Tibial nerve (tissue), 4 donors: ENCODE measurements around the gene CCER1. TPM values are rescaled to one million over a fixed set of nuclear protein-coding genes. Genes with fewer than 3 reads are reported as not detected.

Experiments
- DNase-seq, 2 donors: peaks; one replicate each; pipeline ENCODE4 v3.0.0-alpha.2; 2019; ENCODE audit warnings: low spot score in 2 of 2
- H3K27ac ChIP-seq, 4 donors: fragments of 200-600 bp; sonication (generic) in 3 of 4; one replicate each; pipeline ENCODE4 v1.5.1; 2017 to 2019; ENCODE audit warnings: mild to moderate bottlenecking in 1 of 4
- H3K27me3 ChIP-seq, 2 donors: fragments of 200-600 bp; sonication (generic) in 1 of 2; one replicate each; pipeline versions ENCODE4 v1.5.1 to v1.6.0; 2017 to 2019
- H3K36me3 ChIP-seq, 3 donors: fragments of 200-600 bp; sonication (generic); one replicate each; pipeline ENCODE4 v1.5.1; 2018 to 2019
- H3K4me1 ChIP-seq, 4 donors: fragments of 200-600 bp; sonication (generic) in 3 of 4; one replicate each; pipeline ENCODE4 v1.5.1; 2017 to 2019
- H3K4me3 ChIP-seq, 4 donors: fragments of 200-600 bp; sonication (generic) in 3 of 4; one replicate each; pipeline ENCODE4 v1.5.1; 2017 to 2019; ENCODE audit warnings: mild to moderate bottlenecking in 1 of 4, moderate library complexity in 1 of 4
- H3K9me3 ChIP-seq, 4 donors: fragments of 200-600 bp; sonication (generic) in 3 of 4; one replicate each; pipeline ENCODE4 v1.5.1; 2017 to 2019
- CTCF ChIP-seq, 5 experiments: fragments of 200-600 bp in 3 of 5; fragments of 450-650 bp in 2 of 5; sonication (generic) in 3 of 5; IDR thresholded peaks; one replicate each; pipeline ENCODE4 v1.5.1; 2016 to 2019; ENCODE audit warnings: antibody characterized with exemption in 5 of 5, mild to moderate bottlenecking in 3 of 5, moderate library complexity in 2 of 5
- EP300 ChIP-seq, 2 donors: sonication (generic); formaldehyde crosslinking; IDR thresholded peaks; one replicate each; pipeline ENCODE4 v1.6.1; 2017; ENCODE audit warnings: antibody characterized with exemption in 2 of 2, mild to moderate bottlenecking in 1 of 2
- POLR2A ChIP-seq, 2 donors: fragments of 450-650 bp; IDR thresholded peaks; one replicate each; pipeline ENCODE4 v1.6.1; 2017; ENCODE audit warnings: antibody characterized with exemption in 2 of 2, mild to moderate bottlenecking in 2 of 2, moderate library complexity in 2 of 2
- WGBS, 2 donors: methylation state at CpG; one replicate each; pipeline ENCODE4 v1.1.5; 2018; 5-methylcytosine and 5-hydroxymethylcytosine counted together
- total RNA-seq, 4 donors: library from RNA; depleted of rRNA; stranded (reverse); fragments of >200 nt; gene quantifications; one replicate each; pipeline ENCODE4 v1.1.0, GENCODE V29; 2016

The CCER1 gene
- total RNA-seq, 4 donors from 2014 or later, result not detected

- Histone ChIP-seq H3K27ac (no peak overlapping the region), H3K4me3 (no peak overlapping the region), H3K36me3 (no peaks in the 10 kb centered on the region), H3K9me3 (no peaks in the 10 kb centered on the region), H3K27me3 (no peaks in the 10 kb centered on the region), H3K4me1 (no peaks in the 10 kb centered on the region)
- TF ChIP-seq CTCF (IDR thresholded peaks at IDR 0.05), result no peak
- no peak for DNase-seq
- 83 to 92% methylated on average over 2 to 5 of the region's 5 CpGs for WGBS, 2 donors
Observed at GRCh38 chr12:90936230-90937005, 18.6 kb downstream of the CCER1 start.

DNA sequence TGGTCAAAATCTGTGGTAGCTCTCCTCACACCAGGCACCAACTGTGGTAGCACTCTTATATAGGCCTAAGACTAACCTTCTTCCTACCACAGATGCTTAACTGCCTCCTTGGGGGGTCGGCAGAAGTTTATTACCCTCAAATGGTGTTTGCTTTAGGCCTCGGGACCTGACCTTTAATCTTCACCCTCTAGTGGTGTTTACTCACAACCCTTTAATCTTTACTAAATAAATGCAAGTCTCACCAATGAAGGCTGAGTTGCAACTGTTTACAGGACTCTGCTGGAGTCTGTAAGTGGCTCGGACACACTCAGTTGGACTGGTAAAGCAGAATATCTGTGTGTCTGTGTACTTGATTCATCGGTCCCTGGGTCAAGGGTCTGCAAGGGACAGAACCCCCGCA is 29.4 kb downstream of the CCER1 start:
- WGBS, 2 donors, result 54 to 60% methylated on average over 5 of the region's 5 CpGs
- H3K27me3 ChIP-seq, result no peaks in the 10 kb centered on the region
- H3K27ac ChIP-seq, result no peak overlapping the region
- H3K9me3 ChIP-seq, result peaks cover 0 to 21% (median 3%) of the 10 kb centered on the region in 4 donors
- H3K4me3 ChIP-seq, result no peak overlapping the region
- TF ChIP-seq POLR2A (IDR thresholded peaks at IDR 0.05) (no peak), CTCF (IDR thresholded peaks at IDR 0.05) (no peak), EP300 (IDR thresholded peaks at IDR 0.05) (no peak)
- no peak for DNase-seq
- no peaks in the 10 kb centered on the region for H3K36me3 ChIP-seq
- no peaks in the 10 kb centered on the region for H3K4me1 ChIP-seq

- Histone ChIP-seq H3K4me3 (no peak overlapping the region), H3K27ac (no peak overlapping the region), H3K4me1 (no peaks in the 10 kb centered on the region), H3K9me3 (peaks cover 0 to 10% (median under 1%) of the 10 kb centered on the region in 4 donors), H3K36me3 (no peaks in the 10 kb centered on the region), H3K27me3 (no peaks in the 10 kb centered on the region)
- DNase-seq, result no peak
- TF ChIP-seq POLR2A (IDR thresholded peaks at IDR 0.05) (no peak), CTCF (IDR thresholded peaks at IDR 0.05) (no peak), EP300 (IDR thresholded peaks at IDR 0.05) (no peak)
- 42 to 56% methylated on average over 1 of the region's 1 CpG for WGBS, 2 donors
Observed at GRCh38 chr12:90924406-90924805, 30.6 kb downstream of the CCER1 start.

- H3K4me1 ChIP-seq, result no peaks in the 10 kb centered on the region
- no peaks in the 10 kb centered on the region for H3K27me3 ChIP-seq
- no peak overlapping the region for H3K4me3 ChIP-seq
- TF ChIP-seq EP300 (IDR thresholded peaks at IDR 0.05) (no peak), CTCF (IDR thresholded peaks at IDR 0.05) (no peak), POLR2A (IDR thresholded peaks at IDR 0.05) (no peak)
- no peaks in the 10 kb centered on the region for H3K9me3 ChIP-seq
- no peaks in the 10 kb centered on the region for H3K36me3 ChIP-seq
- H3K27ac ChIP-seq, result no peak overlapping the region
- no peak for DNase-seq
Observed at GRCh38 chr12:90922145-90922627, 32.8 kb downstream of the CCER1 start.

- Histone ChIP-seq H3K27me3 (no peaks in the 10 kb centered on the region), H3K27ac (no peak overlapping the region), H3K4me3 (no peak overlapping the region), H3K36me3 (no peaks in the 10 kb centered on the region), H3K9me3 (no peaks in the 10 kb centered on the region), H3K4me1 (no peaks in the 10 kb centered on the region)
- TF ChIP-seq CTCF (IDR thresholded peaks at IDR 0.05) (no peak), POLR2A (IDR thresholded peaks at IDR 0.05) (no peak), EP300 (IDR thresholded peaks at IDR 0.05) (no peak)
- 95 to 96% methylated on average over 1 of the region's 1 CpG for WGBS, 2 donors
- no peak for DNase-seq
Observed at GRCh38 chr12:90921536-90921935, 33.4 kb downstream of the CCER1 start.
